GM23338 (cell line): ENCODE measurements around the gene TMEM8B. TPM values are rescaled to one million over a fixed set of nuclear protein-coding genes. Genes with fewer than 3 reads are reported as not detected.

Source experiments
- ATAC-seq: fragments of 200-7000 bp; cut with Tn5 transposase; 3 replicates; pipeline ENCODE4 v1.9.1; 2020
- DNase-seq: peaks from one replicate; pipeline ENCODE4 v3.0.0-alpha.2; 2015; ENCODE audit warnings: low spot score
- H2AFZ ChIP-seq: fragments of 200-600 bp; sonication (generic); 2 replicates; pipeline ENCODE4 v1.8.0; 2016; ENCODE audit warnings: antibody characterized with exemption, mild to moderate bottlenecking, moderate library complexity
- H3F3A ChIP-seq: fragments of 200-600 bp; sonication (generic); replicated peaks from 2 replicates; pipeline ENCODE4 v1.8.0; 2017; ENCODE audit warnings: antibody characterized with exemption, mixed run types, low read depth
- H3K27ac ChIP-seq: fragments of 200-600 bp; sonication (generic); 2 replicates; pipeline ENCODE4 v1.6.1; 2016; ENCODE audit warnings: low read depth
- H3K27me3 ChIP-seq: fragments of 200-600 bp; sonication (generic); 2 replicates; pipeline ENCODE4 v1.8.0; 2016; ENCODE audit warnings: mild to moderate bottlenecking, mixed run types, moderate library complexity; ENCODE audit not compliant: insufficient read depth
- H3K36me3 ChIP-seq: fragments of 200-600 bp; sonication (generic); 2 replicates; pipeline ENCODE4 v1.8.0; 2016; ENCODE audit warnings: mild to moderate bottlenecking; ENCODE audit not compliant: insufficient read depth
- H3K4me1 ChIP-seq: fragments of 200-600 bp; sonication (generic); 2 replicates; pipeline ENCODE4 v1.8.0; 2016; ENCODE audit warnings: mild to moderate bottlenecking, moderate library complexity; ENCODE audit not compliant: insufficient read depth
- H3K4me2 ChIP-seq: fragments of 200-600 bp; sonication (generic); 2 replicates; pipeline ENCODE4 v1.7.1; 2017; ENCODE audit warnings: mixed run types
- H3K4me3 ChIP-seq: fragments of 200-600 bp; sonication (generic); 2 replicates; pipeline ENCODE4 v1.6.1; 2016; ENCODE audit warnings: mixed run types
- H3K79me2 ChIP-seq: fragments of 200-600 bp; sonication (generic); replicated peaks from 2 replicates; pipeline ENCODE4 v1.8.0; 2017; ENCODE audit warnings: mild to moderate bottlenecking; ENCODE audit not compliant: insufficient read depth
- H3K9me2 ChIP-seq: fragments of 200-600 bp; sonication (generic); 2 replicates; pipeline ENCODE4 v1.8.0; 2017; ENCODE audit not compliant: insufficient read depth
- H4K20me1 ChIP-seq: fragments of 200-600 bp; sonication (generic); replicated peaks from 2 replicates; pipeline ENCODE4 v1.8.0; 2017; ENCODE audit warnings: mild to moderate bottlenecking; ENCODE audit not compliant: insufficient read depth
- H3K27ac Mint-ChIP-seq: 2 replicates; pipeline ENCODE4 v1.8.0; 2020; ENCODE audit warnings: inconsistent platforms, mild to moderate bottlenecking, moderate library complexity, mixed read lengths
- H3K27me3 Mint-ChIP-seq: 3 replicates; pipeline ENCODE4 v1.8.0; 2022; ENCODE audit warnings: low read depth, mild to moderate bottlenecking, moderate library complexity, mixed read lengths, inconsistent platforms; ENCODE audit not compliant: insufficient read depth, poor library complexity
- H3K36me3 Mint-ChIP-seq: 3 replicates; pipeline ENCODE4 v1.8.0; 2021; ENCODE audit warnings: low read depth, mild to moderate bottlenecking, inconsistent platforms, moderate library complexity, mixed read lengths
- H3K4me1 Mint-ChIP-seq: 3 replicates; pipeline ENCODE4 v1.8.0; 2020; ENCODE audit warnings: mild to moderate bottlenecking, inconsistent platforms, mixed read lengths
- H3K4me3 Mint-ChIP-seq: 3 replicates; pipeline ENCODE4 v1.8.0; 2021; ENCODE audit warnings: moderate library complexity, mild to moderate bottlenecking, inconsistent platforms, mixed read lengths
- H3K9me3 Mint-ChIP-seq: 3 replicates; pipeline ENCODE4 v1.8.0; 2020; ENCODE audit warnings: moderate library complexity, mild to moderate bottlenecking, inconsistent platforms, mixed read lengths
- CTCF ChIP-seq, 2 experiments: fragments of 200-600 bp in 1 of 2; sonication (generic) in 1 of 2; conservative IDR thresholded peaks; 2 replicates each; pipeline versions ENCODE4 v1.5.1 to v1.6.1; 2016 to 2017; ENCODE audit warnings: antibody characterized with exemption in 2 of 2, low read depth in 2 of 2, mild to moderate bottlenecking in 2 of 2, moderate library complexity in 1 of 2
- ZNF114 ChIP-seq: fragments of 250-450 bp; sonication (Bioruptor Pico); IDR thresholded peaks from 2 replicates; pipeline ENCODE4 v1.5.0; 2020; ENCODE audit warnings: mild to moderate bottlenecking, moderate library complexity
- polyA plus RNA-seq: library from polyadenylated mRNA; unstranded; fragments of >200 nt; fragmentation: Nextera tagmentation; extraction: Ambion mirVana; gene quantifications from 2 replicates; pipeline ENCODE4 v1.2.1, GENCODE V29; 2016
- total RNA-seq: library from RNA; depleted of rRNA; stranded (reverse); fragments of >200 nt; shearing (Covaris generic); gene quantifications from 2 replicates; pipeline ENCODE4 v1.2.3, GENCODE V29; 2014

The TMEM8B gene
- total and polyA plus RNA-seq, 2 experiments from 2014 or later = 4.2 to 5.5 TPM

GRCh38 chr9:35909274-35909673 lies 80.2 kb downstream of the TMEM8B start, which contains the start of gene SPAAR:
Gene SPAAR (plus strand): TSS chr9:35909490. CDS start chr9:35910464, 974 bp downstream.
- H3K9me2 ChIP-seq = no peaks in the 10 kb centered on the region
- H3K36me3 ChIP-seq = no peaks in the 10 kb centered on the region
- Mint-ChIP-seq H3K27ac (peak within 1 kb of the TSS; percentile 78), H3K36me3 (no peaks in the 10 kb centered on the region), H3K4me3 (peak within 1 kb of the TSS; percentile 40; the same call in 1 of the 3 replicates), H3K9me3 (no peaks in the 10 kb centered on the region), H3K4me1 (peaks cover 53% of the 10 kb centered on the region), H3K27me3 (peaks cover 11% of the 10 kb centered on the region)
- no peak for DNase-seq
- H3K4me1 ChIP-seq = peaks cover 20% of the 10 kb centered on the region
- H3K27ac ChIP-seq = peak within 1 kb of the TSS; percentile 60; the same call in 1 of the 2 replicates
- H3K27me3 ChIP-seq = no peaks in the 10 kb centered on the region
- peak within 1 kb of the TSS; percentile 69 for H3K4me2 ChIP-seq
- peak within 1 kb of the TSS; percentile 99 for H2AFZ ChIP-seq
- peaks cover 3% of the 10 kb centered on the region; the same call in 1 of the 2 replicates for H3F3A ChIP-seq
- no peaks in the 10 kb centered on the region for H3K79me2 ChIP-seq
- TF ChIP-seq ZNF114 (CRISPR knock-in tag) (no peak), CTCF (conservative IDR thresholded peaks at IDR 0.05; ENCODE audit: low read depth in 2 of 2) (no peak)
- H3K4me3 ChIP-seq = no peak within 1 kb of the TSS
- H4K20me1 ChIP-seq = no peaks in the 10 kb centered on the region
- no peak for ATAC-seq

GRCh38 chr9:35909687-35910612 lies 80.9 kb downstream of the TMEM8B start:
- Histone ChIP-seq H3K4me3 (no peak overlapping the region), H3K4me2 (no peak overlapping the region), H3K36me3 (no peaks in the 10 kb centered on the region), H3F3A (peaks cover 4% of the 10 kb centered on the region; the same call in 1 of the 2 replicates), H3K27ac (no peak overlapping the region), H3K4me1 (peaks cover 20% of the 10 kb centered on the region), H4K20me1 (no peaks in the 10 kb centered on the region), H2AFZ (peak overlapping the region; percentile 99), H3K79me2 (no peaks in the 10 kb centered on the region), H3K27me3 (no peaks in the 10 kb centered on the region), H3K9me2 (no peaks in the 10 kb centered on the region)
- TF ChIP-seq ZNF114 (CRISPR knock-in tag) (no peak), CTCF (conservative IDR thresholded peaks at IDR 0.05; ENCODE audit: low read depth in 2 of 2) (0 out of 4 replicates have a peak, but pooled peaks of 1 of the 2 experiments have one; percentile 4)
- Mint-ChIP-seq H3K4me1 (peaks cover 48% of the 10 kb centered on the region), H3K27ac (no peak overlapping the region), H3K9me3 (no peaks in the 10 kb centered on the region), H3K4me3 (no peak overlapping the region), H3K36me3 (no peaks in the 10 kb centered on the region), H3K27me3 (peaks cover 12% of the 10 kb centered on the region)
- DNase-seq (no peak), ATAC-seq (no peak)
